NCI-H446 (cell line): ENCODE results near the gene RPS15.

Source experiments
- DNase-seq, 2 experiments: peaks; one replicate each; lab custom pipeline; 2025; lab: John Stamatoyannopoulos, UW

The RPS15 gene

GRCh38 chr19:1420590-1420989 lies 17.6 kb upstream of the RPS15 start:
- DNase-seq: no peak

GRCh38 chr19:1421218-1421957 lies 16.8 kb upstream of the RPS15 start:
- DNase-seq: no peak

DNA sequence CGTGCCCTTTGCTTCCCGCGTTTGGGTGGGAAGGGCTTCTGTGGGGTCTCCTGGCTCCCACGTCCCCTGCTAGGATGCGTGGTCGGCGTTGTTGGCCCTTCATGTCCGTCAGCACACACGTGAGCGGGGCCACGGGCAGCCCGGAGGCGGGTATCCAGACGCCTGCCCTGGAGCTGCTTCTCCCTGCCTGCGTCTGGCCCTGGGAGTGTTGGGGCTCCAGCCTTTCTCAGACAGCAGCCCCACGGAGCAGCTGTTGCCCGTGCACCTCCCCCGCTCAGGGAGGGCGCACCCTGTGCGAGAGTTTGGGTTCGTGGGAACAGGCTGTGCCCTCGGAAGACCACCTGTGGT lies 16.3 kb upstream of the RPS15 start:
- DNase-seq: no peak

GRCh38 chr19:1422360-1422759 lies 15.8 kb upstream of the RPS15 start:
- DNase-seq: no peak

- no peak for DNase-seq
These were observed 15.3 kb upstream of the RPS15 start for GRCh38 chr19:1422943-1423342.

- no peak for DNase-seq
These were observed 14.6 kb upstream of the RPS15 start for GRCh38 chr19:1423436-1424191.

GRCh38 chr19:1424192-1424955 lies 13.8 kb upstream of the RPS15 start:
- DNase-seq: no peak

DNA sequence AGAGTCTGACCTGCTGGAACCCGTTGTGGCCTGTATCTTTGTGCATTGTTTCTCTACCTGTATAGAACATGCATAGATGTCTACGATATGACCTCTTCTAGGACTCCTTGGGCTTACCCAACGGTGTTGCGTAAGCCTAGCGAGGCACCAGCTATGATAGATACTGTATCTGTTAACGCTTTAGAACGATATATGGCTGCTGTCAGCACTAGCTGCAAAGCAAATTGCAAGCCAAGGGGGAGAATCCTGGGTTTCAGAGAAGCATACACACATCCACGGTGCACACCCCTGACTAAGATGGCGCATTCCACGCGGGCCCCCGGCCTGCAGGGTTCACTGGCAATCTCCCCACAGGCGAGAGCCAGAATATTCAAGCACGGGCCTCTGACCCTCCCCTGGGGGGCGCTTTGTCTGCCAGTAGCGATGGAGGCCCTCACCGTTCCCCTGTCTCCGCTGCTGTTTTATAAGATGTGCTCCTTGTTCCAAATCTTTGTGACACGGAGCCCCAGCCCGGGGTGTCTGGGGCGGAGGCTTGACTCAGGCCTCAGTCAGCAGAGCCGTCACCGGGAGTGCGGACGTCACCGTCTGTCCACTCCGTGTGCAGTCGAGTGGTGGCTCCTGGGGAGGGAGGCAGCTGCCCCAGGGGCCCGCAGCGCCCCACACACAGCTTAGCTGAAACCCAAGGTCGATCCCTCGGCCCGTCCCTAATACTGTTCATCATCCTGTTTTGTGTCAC lies 12.9 kb upstream of the RPS15 start:
- no peak for DNase-seq

DNA sequence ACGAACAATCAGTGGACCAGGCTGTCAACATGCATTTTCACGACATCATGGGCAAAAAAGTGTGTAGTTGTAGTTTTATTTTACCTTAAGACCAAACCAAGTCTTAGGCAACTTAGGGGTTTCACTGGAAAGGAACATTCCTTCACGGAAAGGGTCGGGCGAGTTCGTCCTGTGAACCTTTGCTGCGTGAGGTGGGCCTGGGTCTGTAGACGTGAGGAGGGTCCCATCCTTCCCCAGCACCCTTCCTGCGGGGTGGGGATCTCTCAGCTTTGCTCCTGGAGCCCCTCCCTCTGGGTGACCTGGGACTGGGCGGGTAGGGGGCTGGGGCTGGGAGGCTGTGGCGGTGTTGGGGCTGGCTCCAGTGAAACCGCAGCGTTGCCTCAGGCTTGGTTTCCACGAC lies 12.3 kb upstream of the RPS15 start:
- DNase-seq: no peak

GRCh38 chr19:1426736-1427135 lies 11.5 kb upstream of the RPS15 start:
- DNase-seq: no peak

DNA sequence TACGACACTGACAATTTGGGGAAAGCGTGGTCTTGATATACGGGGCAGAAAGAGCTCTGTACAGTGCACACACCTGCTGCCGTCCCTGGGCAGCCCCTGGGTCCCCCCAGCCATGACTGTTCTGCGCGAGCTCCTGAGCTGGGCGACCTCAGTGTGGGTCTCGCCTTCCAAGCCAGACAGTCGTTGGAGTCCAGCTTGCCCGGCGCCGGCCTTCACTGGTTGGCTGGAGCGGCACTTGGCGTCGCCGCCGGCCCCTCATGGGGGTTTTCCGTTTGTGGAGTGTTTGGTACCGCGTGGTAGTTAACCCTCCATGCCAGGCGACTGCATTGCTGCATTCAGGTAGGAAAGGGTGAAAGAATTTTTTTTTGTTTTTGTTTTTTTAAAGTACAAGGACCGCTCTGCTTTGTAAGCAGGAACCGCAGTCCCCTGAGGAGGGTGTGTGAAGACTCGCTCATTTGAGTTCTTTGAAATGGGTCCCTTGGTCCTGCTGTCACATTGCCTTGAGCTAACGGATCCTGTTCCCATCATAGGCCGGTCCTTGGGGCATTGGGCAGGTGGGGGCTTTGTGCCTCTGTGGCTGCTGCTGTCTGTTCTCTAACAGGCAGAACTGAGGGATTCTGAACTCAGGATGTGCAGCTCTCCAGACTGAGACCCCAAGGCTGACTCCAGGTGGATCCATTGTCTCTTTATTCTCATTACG lies 10.8 kb upstream of the RPS15 start:
- DNase-seq: no peak

DNA sequence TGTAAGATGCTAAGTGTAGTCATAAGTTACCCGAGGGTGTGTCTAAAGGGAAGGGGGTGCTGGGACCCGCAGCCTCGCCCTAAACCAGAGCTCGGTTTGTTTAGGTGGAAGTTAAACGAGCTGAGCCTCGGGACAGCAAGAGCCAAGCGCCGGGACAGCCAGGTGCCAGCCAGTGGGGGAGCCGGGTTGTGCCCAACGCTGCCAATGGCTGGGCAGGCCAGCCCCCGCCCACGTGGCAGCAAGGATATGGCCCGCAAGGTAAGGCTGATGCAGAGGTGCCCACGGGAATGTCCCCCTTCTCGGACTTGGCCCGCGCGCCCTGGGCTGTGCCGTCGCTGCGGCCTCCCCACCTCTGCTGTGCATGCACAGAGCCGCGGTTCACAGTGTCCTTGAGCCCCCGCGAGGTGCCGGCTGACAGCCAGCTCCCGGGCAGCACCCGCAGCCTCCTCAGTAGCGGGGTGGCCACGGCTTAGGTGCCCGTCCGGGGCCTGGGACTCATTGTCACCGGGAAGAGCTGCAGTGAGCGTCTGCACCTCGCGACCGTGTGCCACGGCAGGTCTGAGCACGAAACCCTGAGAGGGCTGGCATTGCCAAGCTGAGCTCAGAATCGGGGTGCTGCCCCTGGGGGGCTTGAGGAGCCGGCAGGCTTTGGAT lies 9.3 kb upstream of the RPS15 start:
- no peak for DNase-seq

GRCh38 chr19:1429750-1430149 lies 8.4 kb upstream of the RPS15 start:
- DNase-seq: no peak

DNA sequence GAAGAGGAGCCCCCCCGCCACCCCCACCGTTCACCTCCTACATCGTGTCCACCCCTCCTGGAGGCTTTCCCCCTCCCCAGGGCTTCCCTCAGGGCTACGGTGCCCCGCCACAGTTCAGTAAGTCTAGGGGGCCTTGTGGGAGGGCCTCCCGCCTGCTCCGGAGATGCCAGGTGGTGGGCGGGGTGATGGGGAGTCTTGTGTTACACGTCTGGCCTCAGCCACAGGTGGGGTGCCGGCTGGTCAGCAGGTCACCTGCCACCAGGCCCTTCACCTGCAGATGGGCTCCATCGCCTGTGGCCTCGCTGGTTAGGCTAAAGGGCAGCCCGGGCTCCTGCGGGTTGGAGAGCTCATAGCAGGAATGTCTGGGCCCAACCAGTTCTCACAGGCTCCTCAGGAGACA lies 8.0 kb upstream of the RPS15 start:
- DNase-seq: no peak

- no peak for DNase-seq
These were observed 6.3 kb upstream of the RPS15 start for GRCh38 chr19:1431759-1432506.

DNA sequence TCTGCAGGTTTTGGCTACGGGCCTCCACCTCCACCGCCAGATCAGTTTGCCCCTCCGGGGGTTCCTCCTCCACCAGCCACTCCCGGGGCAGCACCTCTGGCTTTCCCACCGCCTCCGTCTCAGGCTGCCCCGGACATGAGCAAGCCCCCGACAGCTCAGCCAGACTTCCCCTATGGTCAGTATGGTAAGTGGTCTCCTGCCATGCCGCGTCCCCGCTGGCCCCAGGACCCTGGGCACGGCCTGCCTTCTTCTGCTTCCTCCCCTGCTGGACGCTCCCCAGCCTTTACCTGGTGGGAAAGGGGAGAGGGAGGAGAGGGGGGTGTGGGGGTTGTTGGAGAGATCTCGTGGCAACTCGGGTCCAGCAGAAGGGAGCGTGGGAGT lies 5.7 kb upstream of the RPS15 start:
- no peak for DNase-seq

- no peak for DNase-seq
These were observed 4.8 kb upstream of the RPS15 start for GRCh38 chr19:1433119-1434039.

DNA sequence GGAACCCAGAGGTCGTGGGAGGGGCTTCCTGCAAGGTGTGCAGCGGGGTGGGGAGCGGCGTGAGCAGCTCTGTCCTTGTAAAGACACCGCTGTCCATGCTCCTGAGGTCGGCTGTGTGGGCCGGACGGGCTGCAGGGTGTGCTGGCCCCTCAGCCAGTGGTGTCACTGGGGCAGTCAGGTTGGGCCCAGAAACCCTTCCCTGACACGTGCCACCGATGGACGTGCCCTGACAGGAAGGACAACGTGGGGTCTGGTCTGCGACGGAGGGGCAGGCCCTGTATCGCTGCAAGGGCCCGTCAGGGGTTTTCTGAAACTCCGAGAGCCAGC lies 4.2 kb upstream of the RPS15 start:
- no peak for DNase-seq

GRCh38 chr19:1434577-1435060 lies 3.6 kb upstream of the RPS15 start:
- DNase-seq: no peak
